SHP77 (cell line): ENCODE data around the gene SERPINE2.
"Not testable (repeated sequence)": the region's sequence is repeated elsewhere in the genome, so short reads cannot be mapped to it uniquely, and the experiment has no call there.

Source experiments
- DNase-seq, 2 experiments: peaks; one replicate each; lab custom pipeline; 2025; lab: John Stamatoyannopoulos, UW

The SERPINE2 gene

DNA sequence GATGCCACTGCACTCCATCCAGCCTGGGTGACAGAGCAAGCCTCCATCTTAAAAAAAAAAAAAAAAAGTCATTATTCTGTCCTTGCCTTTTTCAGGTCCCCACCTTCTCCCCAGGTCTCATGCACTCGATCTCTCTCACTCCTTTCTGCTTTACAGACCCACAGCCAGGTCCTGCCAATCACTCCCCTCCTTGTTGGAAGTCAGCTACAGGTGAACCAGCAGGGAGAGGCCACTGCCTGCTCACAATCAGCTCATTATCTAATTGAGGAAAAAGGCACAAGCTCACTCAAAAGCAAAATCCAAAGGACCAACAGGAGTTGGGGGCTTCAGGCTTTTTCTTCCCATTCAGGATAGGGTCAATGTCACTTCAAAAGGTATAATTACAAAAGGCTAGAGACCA lies 96.0 kb downstream of the SERPINE2 start:
- DNase-seq = no peak

DNA sequence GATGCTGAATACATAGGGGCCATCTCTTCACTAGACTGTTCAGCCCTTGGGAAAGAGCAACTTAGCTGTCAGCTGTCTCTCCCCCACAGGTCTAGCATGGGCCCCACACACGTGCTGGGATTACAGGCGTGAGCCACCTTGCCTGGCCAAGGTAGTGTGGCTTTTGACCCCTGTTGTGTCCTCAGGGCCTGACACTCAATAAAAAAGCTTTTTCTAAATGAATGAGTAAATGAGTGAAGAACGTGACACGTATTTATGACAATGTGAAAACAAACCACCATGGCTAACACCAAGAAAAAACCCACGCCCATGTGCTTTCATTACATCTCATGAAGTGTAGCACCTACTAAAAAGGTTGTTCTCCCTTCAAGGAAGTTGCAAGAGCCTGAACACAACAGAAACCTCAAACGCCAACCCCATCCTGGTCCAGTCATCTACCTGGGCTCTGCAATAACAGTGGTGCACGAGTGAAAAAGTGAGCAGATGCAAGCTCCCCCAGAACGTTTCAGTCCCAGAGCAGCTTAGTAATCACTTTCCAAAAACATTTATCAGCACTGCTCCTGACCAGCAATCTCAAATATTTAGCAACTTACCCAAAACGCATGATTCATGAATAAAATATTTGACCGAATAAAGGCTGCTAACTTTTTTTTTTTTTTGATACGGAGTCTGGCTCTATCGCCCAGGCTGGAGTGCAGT lies 97.4 kb downstream of the SERPINE2 start:
- no peak for DNase-seq

DNA sequence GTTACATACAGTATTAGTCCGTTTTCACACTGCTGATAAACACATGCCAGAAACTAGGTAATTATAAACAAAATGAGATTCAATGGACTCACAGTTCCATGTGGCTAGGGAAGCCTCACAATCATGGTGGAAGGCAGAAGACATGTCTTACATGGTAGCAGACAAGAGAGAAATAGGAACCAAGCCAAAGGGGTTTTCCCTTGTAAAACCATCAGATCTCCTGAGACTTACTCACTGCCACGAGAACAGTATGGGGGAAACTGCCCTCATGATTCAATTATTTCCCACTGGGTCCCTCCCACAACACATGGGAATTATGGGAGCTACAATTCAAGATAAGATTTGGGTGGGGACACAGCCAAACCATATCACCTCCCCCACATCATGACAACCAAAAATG lies 99.6 kb downstream of the SERPINE2 start:
- not testable (repeated sequence) for DNase-seq

DNA sequence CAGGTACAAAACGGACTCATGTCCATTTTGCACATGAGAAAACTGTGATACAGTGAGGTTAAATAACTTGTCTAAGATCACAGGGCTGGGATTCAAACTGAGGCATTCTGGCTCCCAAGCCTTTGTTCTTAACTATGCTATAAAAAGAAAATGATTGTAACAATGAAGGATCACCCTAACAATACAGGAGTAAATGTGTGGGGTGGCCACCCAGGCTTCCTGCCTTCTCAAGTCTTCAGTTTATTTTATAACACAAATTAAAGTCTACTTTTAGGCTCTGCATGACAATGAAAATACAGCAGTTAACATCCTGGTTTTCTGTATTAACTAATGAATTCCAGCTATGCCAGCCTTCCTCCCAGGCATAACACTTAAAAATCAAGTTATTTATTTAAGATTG lies 101.6 kb downstream of the SERPINE2 start:
- no peak for DNase-seq

DNA sequence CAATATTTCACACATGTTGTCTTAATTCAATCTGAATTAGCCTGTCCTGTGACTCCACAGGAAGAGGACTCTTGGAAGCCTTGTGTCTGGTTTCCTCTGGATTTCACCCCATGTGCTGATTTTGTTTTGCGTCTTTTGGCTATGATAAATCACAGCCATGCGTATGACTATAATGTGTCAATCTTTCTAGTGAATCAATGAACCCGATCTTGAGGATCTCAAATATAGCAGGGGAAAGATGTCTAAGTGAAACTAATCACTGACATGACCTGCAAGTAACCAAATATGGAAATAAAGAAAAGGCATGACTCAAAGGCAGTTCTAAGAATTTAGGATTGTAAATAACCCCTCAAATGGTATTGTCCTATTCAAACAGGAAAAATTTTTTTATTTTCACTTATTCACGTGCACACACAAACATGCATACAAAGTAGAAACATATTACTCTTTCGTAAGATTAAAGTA lies 102.2 kb downstream of the SERPINE2 start:
- no peak for DNase-seq

DNA sequence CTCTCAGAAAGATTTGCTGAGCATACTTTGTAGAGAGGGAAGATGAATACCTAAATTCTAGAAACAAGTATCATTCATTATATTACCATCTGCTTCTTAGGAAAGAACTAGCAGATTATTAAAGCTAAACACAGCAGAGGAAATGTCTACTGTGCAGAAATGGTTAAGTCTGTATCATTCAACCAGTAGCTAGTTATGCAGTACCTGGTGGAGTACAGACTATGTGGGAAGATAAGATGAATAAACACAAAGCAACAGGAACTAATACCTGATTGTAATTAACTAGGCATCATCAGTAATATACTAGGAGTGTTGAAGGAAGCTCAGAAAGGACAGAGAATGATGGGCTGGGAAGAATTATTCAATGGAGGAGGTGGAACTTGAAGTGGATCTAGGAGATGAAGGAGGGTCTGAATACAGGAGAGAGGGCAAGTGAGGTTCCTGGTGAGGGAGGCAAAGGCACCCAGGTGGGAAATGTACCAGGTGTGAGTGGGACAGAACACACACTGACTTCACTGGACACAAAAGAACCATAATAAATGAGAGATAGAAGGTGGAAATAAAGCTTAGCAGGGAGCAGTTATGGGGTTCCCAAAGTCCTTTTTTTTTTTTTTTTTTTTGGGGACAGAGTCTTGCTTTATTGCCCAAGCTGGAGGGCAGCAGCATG lies 103.5 kb downstream of the SERPINE2 start:
- DNase-seq = no peak

DNA sequence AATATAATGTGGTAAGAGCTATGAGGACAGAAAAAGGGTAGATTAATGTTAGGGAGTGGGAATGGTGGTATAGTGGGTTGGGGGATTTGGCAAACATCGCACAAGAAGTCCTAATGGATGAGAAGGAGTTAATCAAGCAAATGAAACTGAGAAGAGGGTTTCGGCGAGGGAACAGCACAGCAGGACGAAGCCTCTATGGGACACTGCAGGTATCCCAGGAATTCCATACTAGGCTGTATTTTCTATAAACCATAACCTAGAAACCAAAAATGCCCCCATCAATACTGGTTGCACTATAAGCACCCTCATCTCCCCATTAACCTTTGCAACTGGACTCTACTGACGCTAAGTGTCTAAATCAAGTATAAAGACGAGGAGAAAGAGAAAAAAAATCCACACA lies 104.2 kb downstream of the SERPINE2 start:
- no peak for DNase-seq

DNA sequence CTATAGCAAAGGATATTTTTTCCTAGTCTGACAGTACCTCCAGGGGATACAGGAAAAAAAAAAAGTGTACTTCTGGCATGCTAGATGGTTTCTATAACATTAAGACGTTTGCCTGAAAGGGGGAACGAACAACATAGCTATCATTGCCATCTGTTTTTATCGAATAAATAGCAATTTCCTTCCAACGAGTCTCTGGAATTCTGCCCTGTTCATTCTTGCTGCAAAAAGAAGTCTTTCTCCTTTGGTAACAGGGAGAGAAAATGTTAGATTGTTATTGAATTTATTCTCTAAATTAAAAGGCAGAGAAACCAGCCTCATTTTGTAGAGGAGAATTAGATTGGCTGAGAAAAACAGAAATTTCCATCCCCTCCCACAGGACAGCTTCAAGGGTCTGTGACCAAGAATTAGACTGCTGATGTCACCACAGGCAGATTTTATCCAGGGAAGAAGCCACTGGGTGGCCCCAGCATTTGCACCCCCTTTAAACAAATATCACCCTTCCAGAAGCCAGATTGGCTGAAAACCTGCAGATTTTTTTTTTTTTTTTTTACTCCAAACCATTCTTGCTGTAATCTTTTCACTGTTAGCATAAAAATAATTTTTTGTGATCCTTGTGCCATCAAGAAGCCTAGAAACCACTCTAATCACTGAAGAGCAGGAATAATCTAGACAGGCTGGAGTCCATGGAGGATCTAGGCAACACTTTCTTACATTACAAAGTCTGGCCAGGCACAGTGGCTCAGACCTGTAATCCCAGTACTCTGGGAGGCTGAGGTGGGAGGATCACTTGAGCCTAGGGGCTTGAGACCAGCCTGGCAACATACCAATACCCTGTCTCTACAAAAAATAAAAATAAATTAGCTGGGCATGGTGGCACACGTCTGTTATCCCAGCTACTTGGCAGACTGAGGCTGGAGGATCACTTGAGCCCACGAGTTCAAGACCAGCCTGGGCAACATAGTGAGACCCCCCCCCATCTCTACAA lies 106.0 kb downstream of the SERPINE2 start:
- DNase-seq = no peak

DNA sequence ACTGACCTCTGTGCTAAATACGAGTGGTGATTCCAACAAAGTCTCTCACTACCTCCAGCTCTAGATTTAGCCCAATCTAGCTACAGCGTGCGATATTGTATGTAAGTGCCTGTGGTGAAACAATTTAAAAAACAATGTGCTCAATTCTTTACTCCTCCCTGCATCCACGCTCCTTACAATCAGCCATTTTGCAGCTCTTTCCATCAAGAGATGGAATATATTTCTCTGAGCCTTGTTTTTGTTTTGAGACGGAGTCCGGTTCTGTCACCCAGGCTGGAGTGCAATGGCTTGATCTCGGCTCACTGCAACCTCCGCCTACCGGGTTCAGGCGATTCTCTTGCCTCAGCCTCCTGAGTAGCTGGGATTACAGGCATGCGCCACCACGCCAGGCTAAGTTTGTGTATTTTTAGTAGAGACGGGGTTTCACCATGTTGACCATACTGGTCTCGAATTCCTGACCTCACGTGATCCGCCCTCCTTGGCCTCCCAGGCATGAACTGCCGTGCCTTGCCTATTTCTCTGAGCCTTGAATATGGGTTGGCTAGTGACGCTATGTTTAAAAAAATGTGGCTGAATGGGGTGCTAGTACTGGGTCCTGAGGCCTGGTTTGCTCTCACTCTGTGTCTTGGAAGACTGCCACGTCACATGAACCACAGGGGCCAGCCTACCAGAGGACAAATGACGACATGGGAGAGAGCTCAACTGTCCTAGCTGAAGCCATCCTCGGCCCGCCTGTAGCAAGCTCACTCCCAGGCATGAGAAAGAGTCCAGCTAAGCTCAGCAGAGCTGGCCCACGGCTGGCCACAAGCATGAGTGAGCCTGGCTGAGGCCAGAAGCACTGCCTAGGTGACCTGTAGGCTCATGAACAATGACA lies 108.7 kb downstream of the SERPINE2 start:
- peak; percentile 4 to 26 for DNase-seq

DNA sequence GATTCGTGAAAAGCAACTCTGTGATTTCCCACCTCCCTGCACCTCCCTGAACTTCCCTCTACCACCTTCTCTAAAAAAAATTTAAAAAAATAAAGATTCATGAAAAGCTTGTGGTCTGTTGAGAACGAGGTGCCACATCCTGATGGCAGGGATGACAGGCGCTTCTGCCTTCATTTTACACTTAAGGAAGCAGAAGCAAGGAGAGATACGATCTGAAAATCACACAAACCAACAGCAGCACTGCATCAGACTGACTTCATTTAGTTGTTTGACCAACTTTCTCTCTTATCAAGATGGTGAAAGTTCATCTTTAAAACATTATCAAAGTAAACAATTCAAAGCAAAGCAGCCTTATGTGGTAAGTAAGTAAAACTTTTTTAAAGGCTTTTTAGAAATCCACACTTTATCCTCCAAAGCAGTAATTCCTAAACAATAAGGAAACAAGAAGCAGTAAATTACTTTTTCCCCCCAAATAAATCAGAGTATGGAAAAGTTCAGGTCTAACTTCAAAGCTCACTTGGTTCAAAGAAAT lies 109.4 kb downstream of the SERPINE2 start:
- DNase-seq = no peak

DNA sequence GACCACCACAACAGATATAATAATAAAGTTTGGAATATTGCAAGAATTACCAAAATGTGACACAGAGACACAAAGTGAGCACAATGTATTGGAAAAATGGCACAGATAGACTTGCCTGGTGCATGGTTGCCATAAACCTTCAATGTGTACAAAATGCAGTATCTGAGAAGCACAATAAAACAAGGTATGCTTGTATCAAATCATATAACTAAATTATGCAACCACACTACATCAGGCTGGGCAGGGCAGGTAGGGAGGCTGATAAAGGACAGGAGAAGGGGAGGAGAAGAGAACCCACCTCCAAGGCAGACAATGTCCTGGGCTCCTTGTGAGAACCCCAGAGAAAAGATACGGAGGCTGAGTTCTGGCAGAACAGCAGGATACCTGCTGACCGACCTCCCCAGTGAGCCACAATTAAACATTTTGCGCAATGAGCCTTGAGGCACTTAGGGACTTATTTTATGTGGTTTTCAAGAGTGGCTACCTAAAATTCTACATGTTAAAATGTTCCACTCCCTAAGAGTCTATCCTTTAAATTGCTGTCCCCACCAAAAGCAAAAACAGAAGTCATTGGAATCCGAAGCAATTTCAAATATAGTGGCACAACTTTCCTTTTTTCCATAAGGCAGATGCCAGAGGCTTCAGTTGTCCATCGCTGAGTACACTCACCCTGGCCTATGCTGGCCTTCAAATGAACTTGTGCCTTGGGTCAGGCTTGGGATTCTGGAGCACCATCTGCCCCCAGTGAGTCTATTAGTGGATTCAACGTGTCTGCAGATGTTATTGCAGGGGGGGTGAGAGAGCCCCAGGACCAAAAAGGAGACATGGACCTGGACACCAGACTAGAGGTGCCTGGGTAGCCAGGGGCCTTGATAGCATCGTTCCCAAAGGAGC lies 110.7 kb downstream of the SERPINE2 start:
- no peak for DNase-seq

DNA sequence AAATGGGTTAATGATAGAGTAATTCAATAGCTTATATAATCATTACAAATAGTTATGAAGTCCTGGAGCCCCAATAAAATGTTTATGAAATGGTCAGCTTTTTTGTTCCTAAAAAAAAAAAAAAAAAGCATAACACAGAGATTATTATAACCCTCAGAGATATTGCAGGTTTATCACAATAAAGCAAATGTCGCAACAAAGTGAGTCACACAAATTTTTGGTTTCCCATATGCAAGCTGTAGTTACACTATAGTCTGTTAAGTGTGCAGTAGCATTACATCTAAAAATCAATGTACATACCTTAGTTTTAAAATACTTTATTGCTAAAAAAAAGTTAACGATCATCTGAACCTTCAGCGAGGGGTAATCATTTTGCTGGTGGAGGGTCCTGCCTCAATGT lies 114.0 kb downstream of the SERPINE2 start:
- no peak for DNase-seq
